H1 (cell line): ENCODE data around the gene ASPG. TPM values are rescaled to one million over a fixed set of nuclear protein-coding genes. Genes with fewer than 3 reads are reported as not detected.

Experiments used
- CHD7 ChIP-seq: fragments of 300-600 bp; sonication (generic); IDR thresholded peaks from 2 replicates; pipeline ENCODE4 v1.7.1; 2012; ENCODE audit warnings: low read length, moderate library complexity, mild to moderate bottlenecking, inconsistent platforms; ENCODE audit not compliant: insufficient replicate concordance
- NANOG ChIP-seq: IDR thresholded peaks from 2 replicates; pipeline ENCODE4 v1.6.1; 2011; ENCODE audit warnings: low read length, low read depth, mild to moderate bottlenecking, inconsistent platforms; ENCODE audit not compliant: insufficient read depth, poor library complexity, severe bottlenecking
- PHF8 ChIP-seq: fragments of 200-600 bp; sonication (generic); conservative IDR thresholded peaks from 2 replicates; pipeline ENCODE4 v1.7.1; 2012; ENCODE audit warnings: low read depth, mild to moderate bottlenecking, inconsistent platforms, low read length, moderate library complexity
- SUZ12 ChIP-seq: fragments of 200-600 bp; sonication (generic); IDR thresholded peaks from 2 replicates; pipeline ENCODE4 v1.6.1; 2012; ENCODE audit warnings: mild to moderate bottlenecking, inconsistent platforms, low read length, moderate library complexity, mixed read lengths
- polyA plus RNA-seq, 7 experiments: library from polyadenylated mRNA; depleted of rRNA in 3 of 7; stranded (reverse) in 5 of 7; unstranded in 2 of 7; fragments of >200 nt in 5 of 7; fragments of 200-250 nt in 2 of 7; gene quantifications; 1 replicate in 5 of 7; 2 replicates in 1 of 7; 4 replicates in 1 of 7; pipeline versions ENCODE4 v1.2.1 to v1.2.3, GENCODE V29; 2011 to 2013; ENCODE audit warnings: missing spikeins in 2 of 7, mixed read lengths in 2 of 7
- total RNA-seq: library from RNA; stranded (reverse); fragmentation: NEBNext Ultra II Directional; extraction: Animal tissue kit (Norgen Biotek cat#: 25700); gene quantifications from 2 replicates; pipeline ENCODE4 v1.2.1, GENCODE V29; 2021

Gene ASPG
- total and polyA plus RNA-seq, 2 of the 8 experiments (the other 6 are each of a cell fraction or from before 2014, with no cell fraction given): 0.34 to 0.59 TPM

- TF ChIP-seq CHD7 (no peak), SUZ12 (no peak), PHF8 (no peak), NANOG (no peak)
Observed at GRCh38 chr14:104092931-104093365, 7.4 kb downstream of the ASPG start (continued).
